IMR-90 (cell line): Measurements from ENCODE around the gene PARD6G. TPM values are rescaled to one million over a fixed set of nuclear protein-coding genes. Genes with fewer than 3 reads are reported as not detected.
A peak's percentile ranks its signal among the peaks of the same experiment; 100 is the strongest.

Source experiments
- ATAC-seq: fragments of 200-7000 bp; cut with Tn5 transposase; 2 replicates; pipeline ENCODE4 v1.9.1; 2020; ENCODE audit warnings: low read depth, mild to moderate bottlenecking, moderate library complexity
- BruUV-seq: library from RNA; stranded (reverse); fragments of 400-500 nt; replicated peaks from 2 replicates; lab custom pipeline; 2021; lab: Mats Ljungman, UMichigan
- CTCF ChIA-PET: fragments of 300-600 bp; formaldehyde crosslinking; extraction: SDS; loops from one replicate; lab custom pipeline; 2021; ENCODE audit warnings: antibody characterized with exemption; lab: Yijun Ruan, JAX
- POLR2A ChIA-PET: fragments of 300-600 bp; sonication (Branson Sonifier 250); formaldehyde crosslinking; loops from one replicate; lab custom pipeline; 2022; ENCODE audit warnings: antibody characterized with exemption; ENCODE audit not compliant: unreplicated experiment; lab: Charles Lee
- DNase-seq: peaks from one replicate; pipeline ENCODE4 v3.0.0; 2013
- H2AFZ ChIP-seq: replicated peaks from 2 replicates; pipeline ENCODE3; 2013; ENCODE audit warnings: low read length, mild to moderate bottlenecking; ENCODE audit not compliant: poor library complexity
- H2AK5ac ChIP-seq: 2 replicates; pipeline ENCODE4 v1.6.1; 2013; ENCODE audit warnings: low read depth, low read length, inconsistent platforms
- H2AK9ac ChIP-seq: replicated peaks from 2 replicates; pipeline ENCODE3; 2013; ENCODE audit warnings: mild to moderate bottlenecking, low read depth, low read length, moderate library complexity; ENCODE audit not compliant: poor library complexity
- H2BK120ac ChIP-seq: 2 replicates; pipeline ENCODE4 v1.6.1; 2013; ENCODE audit warnings: low read depth, low read length, inconsistent platforms
- H2BK15ac ChIP-seq: 3 replicates; pipeline ENCODE4 v1.6.1; 2013; ENCODE audit warnings: low read depth, low read length, inconsistent platforms
- H2BK20ac ChIP-seq: 2 replicates; pipeline ENCODE4 v1.6.1; 2013; ENCODE audit warnings: low read depth, mild to moderate bottlenecking, inconsistent platforms, low read length, moderate library complexity
- H2BK5ac ChIP-seq: 2 replicates; pipeline ENCODE4 v1.6.1; 2013; ENCODE audit warnings: mild to moderate bottlenecking, low read depth, low read length, inconsistent platforms; ENCODE audit not compliant: poor library complexity, severe bottlenecking
- H3K14ac ChIP-seq: replicated peaks from 2 replicates; pipeline ENCODE4 v1.6.1; 2013; ENCODE audit warnings: low read depth, low read length, inconsistent platforms
- H3K18ac ChIP-seq: 2 replicates; pipeline ENCODE4 v1.6.1; 2013; ENCODE audit warnings: low read depth, low read length, control low read depth
- H3K23ac ChIP-seq: 2 replicates; pipeline ENCODE4 v1.6.1; 2013; ENCODE audit warnings: low read depth, low read length, inconsistent platforms
- H3K27ac ChIP-seq: 2 replicates; pipeline ENCODE4 v1.5.1; 2013; ENCODE audit warnings: mild to moderate bottlenecking, control low read depth, low read length; ENCODE audit not compliant: insufficient read depth
- H3K27me3 ChIP-seq: 2 replicates; pipeline ENCODE4 v1.6.1; 2013; ENCODE audit warnings: low read length; ENCODE audit not compliant: control insufficient read depth, insufficient read depth
- H3K36me3 ChIP-seq: 2 replicates; pipeline ENCODE4 v1.6.1; 2013; ENCODE audit warnings: low read length, mixed read lengths; ENCODE audit not compliant: control insufficient read depth, insufficient read depth
- H3K4ac ChIP-seq: 2 replicates; pipeline ENCODE4 v1.6.1; 2013; ENCODE audit warnings: low read depth, low read length, inconsistent platforms
- H3K4me1 ChIP-seq: 2 replicates; pipeline ENCODE4 v1.6.1; 2013; ENCODE audit warnings: low read length, mixed read lengths; ENCODE audit not compliant: control insufficient read depth, insufficient read depth
- H3K4me2 ChIP-seq: 2 replicates; pipeline ENCODE4 v1.6.1; 2013; ENCODE audit warnings: low read depth, mild to moderate bottlenecking, control low read depth, low read length, moderate library complexity
- H3K4me3 ChIP-seq: 2 replicates; pipeline ENCODE4 v1.5.1; 2013; ENCODE audit warnings: low read depth, mild to moderate bottlenecking, control low read depth, low read length, moderate library complexity; ENCODE audit not compliant: insufficient read depth
- H3K56ac ChIP-seq: 2 replicates; pipeline ENCODE4 v1.6.1; 2013; ENCODE audit warnings: low read length, inconsistent platforms; ENCODE audit not compliant: insufficient read depth; ENCODE audit errors: extremely low read depth
- H3K79me1 ChIP-seq, 2 experiments: 2 replicates each; pipeline ENCODE4 v1.6.1; 2013; ENCODE audit warnings: low read length in 2 of 2, inconsistent platforms in 1 of 2, low read depth in 1 of 2
- H3K9ac ChIP-seq: 2 replicates; pipeline ENCODE4 v1.6.1; 2013; ENCODE audit warnings: low read depth, low read length, control low read depth
- H3K9me1 ChIP-seq: 2 replicates; pipeline ENCODE4 v1.6.1; 2013; ENCODE audit warnings: low read length, inconsistent platforms; ENCODE audit not compliant: insufficient read depth
- H3K9me3 ChIP-seq: 2 replicates; pipeline ENCODE4 v1.6.1; 2013; ENCODE audit warnings: low read length; ENCODE audit not compliant: control insufficient read depth, insufficient read depth
- H4K20me1 ChIP-seq: 2 replicates; pipeline ENCODE4 v1.6.1; 2013; ENCODE audit warnings: low read length, inconsistent platforms; ENCODE audit not compliant: insufficient read depth
- H4K5ac ChIP-seq: 2 replicates; pipeline ENCODE4 v1.6.1; 2013; ENCODE audit warnings: mild to moderate bottlenecking, low read depth, low read length, control low read depth
- H4K8ac ChIP-seq, 2 experiments: 2 replicates each; pipeline ENCODE4 v1.6.1; 2013; ENCODE audit warnings: low read depth in 2 of 2, low read length in 2 of 2, control low read depth in 1 of 2, inconsistent platforms in 1 of 2
- H4K91ac ChIP-seq: 2 replicates; pipeline ENCODE4 v1.6.1; 2013; ENCODE audit warnings: low read depth, low read length, inconsistent platforms; ENCODE audit not compliant: insufficient read depth
- MAFK ChIP-seq: IDR thresholded peaks from 2 replicates; pipeline ENCODE4 v1.6.1; 2012; ENCODE audit warnings: low read depth, low read length, improper control_type of control experiment
- WGBS, 2 experiments: methylation state at CpG; one replicate each; pipeline versions ENCODE4 v1.1.5 to v1.1.7; 2013; ENCODE audit warnings: missing lambda C conversion rate in 2 of 2; ENCODE audit not compliant: insufficient read length in 1 of 2; ENCODE audit errors: extremely low coverage in 2 of 2; 5-methylcytosine and 5-hydroxymethylcytosine counted together
- dilution Hi-C: fragments of 300-500 bp; cut with HindIII; formaldehyde crosslinking; loops from one replicate; pipeline ENCODE4 v1.14.3; 2018; ENCODE audit warnings: low sequenced_read_pairs; ENCODE audit not compliant: unreplicated experiment
- in situ Hi-C: fragments of 300-500 bp; cut with MboI; formaldehyde crosslinking; loops from 3 replicates; pipeline ENCODE4 v1.14.3; 2019; ENCODE audit warnings: low sequenced_read_pairs, inconsistent platforms, mixed read lengths
- intact Hi-C: fragments of 100-400 bp; cut with micrococcal nuclease; formaldehyde crosslinking; loops from 2 replicates; pipeline ENCODE4 v1.10.0; 2022
- polyA plus RNA-seq, 3 experiments: library from polyadenylated mRNA; depleted of rRNA; stranded (reverse); fragments of >200 nt; gene quantifications; 2 replicates each; pipeline ENCODE4 v1.2.3, GENCODE V29; 2012; ENCODE audit warnings: low replicate concordance in 1 of 3
- total RNA-seq: library from RNA; depleted of rRNA; stranded (reverse); fragments of >200 nt; gene quantifications from 2 replicates; pipeline ENCODE4 v1.2.3, GENCODE V29; 2012

PARD6G gene
- total and polyA plus RNA-seq, 2 of the 4 experiments (the other 2 are of a cell fraction): 2.5 to 4.6 TPM

- Histone ChIP-seq H3K23ac (peak overlapping the region; percentile 37; the same call in 1 of the 2 replicates), H3K4me1 (peaks cover 8% of the 10 kb centered on the region), H3K4me3 (no peak overlapping the region), H3K4ac (peak overlapping the region; percentile 11), H3K36me3 (no peaks in the 10 kb centered on the region), H3K27me3 (no peaks in the 10 kb centered on the region), H2BK120ac (0 out of 2 replicates have a peak overlapping the region, but pooled peaks have one; percentile 32), H4K20me1 (no peaks in the 10 kb centered on the region; the same call in 1 of the 2 replicates), H2BK15ac (0 out of 3 replicates have a peak overlapping the region, but pooled peaks have one; percentile 43), H2AFZ (no peak overlapping the region), H3K18ac (no peak overlapping the region), H2AK5ac (peak overlapping the region; percentile 56; the same call in 1 of the 2 replicates), H3K9me3 (no peaks in the 10 kb centered on the region), H2BK20ac (peak overlapping the region; percentile 28; the same call in 1 of the 2 replicates), H2AK9ac (no peak overlapping the region), H3K27ac (no peak overlapping the region), H4K5ac (no peak overlapping the region), H3K14ac (peak overlapping the region; percentile 46; the same call in 1 of the 2 replicates), H3K4me2 (no peak overlapping the region), H4K91ac (no peak overlapping the region), H3K79me1 (no peaks in the 10 kb centered on the region), H3K9me1 (peaks cover 7% of the 10 kb centered on the region; the same call in 1 of the 2 replicates), H3K56ac (no peak overlapping the region), H4K8ac (peak overlapping the region in 1 of 2 experiments; percentile 22; a peak in 1 of 4 replicates), H2BK5ac (no peak overlapping the region), H3K9ac (no peak overlapping the region)
- dilution Hi-C loops: no loop called here
- TF ChIP-seq MAFK: no peak
- POLR2A ChIA-PET: no interaction called here
- WGBS, 2 experiments: no CpG with 5 or more reads among the region's 4 CpGs
- peak; percentile 50 for ATAC-seq
- intact Hi-C loops: loop anchor here (2.0 kb wide), 1 partner anchor 13 kb away; no protein-coding TSS in a partner anchor
- no TSS peak for BruUV-seq
- CTCF ChIA-PET: no interaction called here
- peak; percentile 14 for DNase-seq
- in situ Hi-C loops: no loop called here
Measured at GRCh38 chr18:80197528-80197927, 49.8 kb downstream of the PARD6G start.
